ENCODE data around the gene ZSCAN31. TPM values are rescaled to one million over a fixed set of nuclear protein-coding genes. Genes with fewer than 3 reads are reported as not detected.

The ZSCAN31 gene
- total and polyA plus RNA-seq, 9 of the 15 experiments (the other 6 are each of a cell fraction or from before 2014, with no cell fraction given) = 3.9 to 12.1 (median 7.0) TPM

DNA sequence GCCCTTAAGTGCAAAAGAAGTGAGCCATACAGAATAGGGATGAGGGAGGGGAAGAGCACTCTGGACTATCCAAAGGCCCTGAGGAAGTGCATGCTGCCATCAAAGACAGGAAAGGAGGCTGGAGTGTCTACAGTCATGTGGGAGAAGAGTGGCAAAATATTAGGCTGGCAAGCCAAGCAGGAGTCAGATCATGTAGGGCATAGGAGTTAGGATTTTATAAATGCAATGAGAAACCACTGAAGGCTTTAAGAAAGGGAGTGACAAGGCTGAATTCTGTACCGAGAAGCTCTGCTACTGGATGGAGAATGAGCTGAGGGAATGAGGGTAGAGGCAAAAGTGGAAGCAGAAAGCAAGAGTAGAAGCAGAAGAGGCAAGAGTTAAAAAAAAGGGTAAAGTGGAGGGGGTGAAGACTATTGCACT lies 2.3 kb downstream of the ZSCAN31 start (continued):
- no peak for TF ChIP-seq ZBTB49 (CRISPR knock-in tag; IDR thresholded peaks at IDR 0.05; ENCODE audit: borderline replicate concordance)
- no peak for TF ChIP-seq PCBP2 (IDR thresholded peaks at IDR 0.05; ENCODE audit: low read depth, low read length, poor library complexity, severe bottlenecking)
- no peak for TF ChIP-seq YY1 (IDR thresholded peaks at IDR 0.05; ENCODE audit: borderline replicate concordance in 1 of 3, control insufficient read depth in 1 of 3, extremely low read depth in 1 of 3, insufficient read depth in 3 of 3, insufficient read length in 1 of 3, insufficient replicate concordance in 2 of 3, low read depth in 1 of 3, low read length in 2 of 3)
- no peak for TF ChIP-seq NELFE (IDR thresholded peaks at IDR 0.05; ENCODE audit: insufficient read depth, insufficient read length)
- no peak for TF ChIP-seq PTTG1 (tag; IDR thresholded peaks at IDR 0.05; ENCODE audit: low read depth)
- no peak for TF ChIP-seq ETS2 (tag; IDR thresholded peaks at IDR 0.05; ENCODE audit: borderline replicate concordance, poor library complexity, severe bottlenecking)
- TF ChIP-seq KLF10 (CRISPR knock-in tag; IDR thresholded peaks at IDR 0.05) = no peak
- TF ChIP-seq NFATC3 (IDR thresholded peaks at IDR 0.05) = no peak
- TF ChIP-seq, protein P1, sequence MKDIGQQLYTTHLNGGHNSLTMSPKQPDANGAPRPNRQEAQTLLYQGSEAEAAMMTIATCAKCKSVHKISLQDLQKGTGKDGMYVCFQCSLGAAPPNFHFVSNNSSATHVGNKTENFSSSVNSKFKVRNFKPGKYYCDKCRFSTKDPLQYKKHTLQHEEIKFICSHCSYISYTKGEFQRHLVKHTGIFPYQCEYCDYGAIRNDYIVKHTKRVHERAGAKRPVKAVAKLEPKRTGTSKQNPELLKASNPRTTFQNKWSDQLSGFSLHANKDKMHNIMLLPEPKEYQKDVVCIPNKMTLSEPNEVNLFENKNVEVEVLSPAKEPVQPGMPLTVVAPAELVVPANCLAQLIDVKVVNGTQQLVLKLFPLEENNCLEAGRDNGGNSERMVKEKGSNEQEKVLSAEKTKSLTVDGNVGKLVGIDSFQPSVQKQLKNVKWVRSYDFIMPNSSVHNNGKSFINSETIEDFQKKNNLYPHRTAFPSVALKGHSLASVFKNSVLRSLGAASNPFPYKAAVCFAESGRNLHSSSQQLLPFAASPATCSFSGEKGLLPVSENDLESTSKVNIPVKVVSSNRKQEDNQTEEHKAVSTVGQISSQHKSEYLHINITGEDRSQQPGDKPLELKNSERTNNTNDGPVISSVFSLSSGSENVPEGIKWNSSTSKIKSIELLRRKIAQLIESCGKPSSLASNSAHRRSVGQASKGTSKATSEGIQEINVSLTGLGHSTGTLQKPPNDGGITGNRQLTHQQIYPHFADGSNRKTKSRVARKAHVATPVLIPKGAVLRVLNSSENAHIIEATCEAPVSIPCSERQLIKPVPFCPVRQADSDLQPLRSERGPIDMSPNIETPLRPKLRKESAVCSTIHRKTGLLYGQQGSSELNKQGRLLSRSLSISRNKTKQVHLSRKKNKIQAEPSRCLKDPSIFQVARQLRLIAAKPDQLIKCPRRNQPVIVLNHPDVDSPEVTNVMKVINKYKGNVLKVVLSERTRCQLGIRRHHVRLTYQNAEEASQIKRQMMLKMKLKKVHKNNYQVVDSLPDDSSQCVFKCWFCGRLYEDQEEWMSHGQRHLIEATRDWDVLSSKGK (CRISPR knock-in tag; IDR thresholded peaks at IDR 0.05) = no peak
- TF ChIP-seq ARNT (IDR thresholded peaks at IDR 0.05) = 0 out of 4 replicates have a peak, but pooled peaks of 1 of the 2 experiments have one; percentile 29
- 0 out of 4 replicates have a peak, but pooled peaks of 1 of the 2 experiments have one; percentile 18 for TF ChIP-seq KDM1A (IDR thresholded peaks at IDR 0.05)
- peak in 1 of 2 experiments; percentile 71; a peak in 1 of 4 replicates for TF ChIP-seq HDAC1 (IDR thresholded peaks at IDR 0.05)
- TF ChIP-seq SP2 (IDR thresholded peaks at IDR 0.05; ENCODE audit: extremely low read depth, low read depth, low read length, poor library complexity, severe bottlenecking) = no peak
- no peak for TF ChIP-seq ETV6 (IDR thresholded peaks at IDR 0.05; ENCODE audit: borderline replicate concordance in 1 of 2, low read depth in 2 of 2, low read length in 1 of 2)
- TF ChIP-seq ETV6 (CRISPR knock-in tag; IDR thresholded peaks at IDR 0.05; ENCODE audit: borderline replicate concordance) = no peak
- TF ChIP-seq PCBP1 (IDR thresholded peaks at IDR 0.05; ENCODE audit: low read depth, low read length, poor library complexity, severe bottlenecking) = no peak
- peak; percentile 15; the same call in 1 of the 2 replicates for TF ChIP-seq CTBP1 (IDR thresholded peaks at IDR 0.05; ENCODE audit: borderline replicate concordance)
- no peak for TF ChIP-seq ZNF239 (CRISPR knock-in tag; IDR thresholded peaks at IDR 0.05)
- TF ChIP-seq CAMTA2 (CRISPR knock-in tag; conservative IDR thresholded peaks at IDR 0.05) = no peak
- TF ChIP-seq NR2C1 (IDR thresholded peaks at IDR 0.05) = no peak
- TF ChIP-seq NR2C1 (tag; IDR thresholded peaks at IDR 0.05) = no peak
- 0 out of 3 replicates have a peak, but pooled peaks of 1 of the 2 experiments have one; percentile 11 for TF ChIP-seq CBX3 (IDR thresholded peaks at IDR 0.05; ENCODE audit: borderline replicate concordance in 1 of 2, low read length in 2 of 2)
- TF ChIP-seq EP400 (IDR thresholded peaks at IDR 0.05) = no peak
- TF ChIP-seq ASH1L (IDR thresholded peaks at IDR 0.05; ENCODE audit: borderline replicate concordance, low read depth, partially characterized antibody) = no peak

Measured in K562 (cell line).